ENCODE data around the gene MOB2. TPM values are rescaled to one million over a fixed set of nuclear protein-coding genes. Genes with fewer than 3 reads are reported as not detected.

Gene MOB2
- total and polyA plus RNA-seq, 7 experiments from 2014 or later: 37.6 to 59.8 (median 51.2) TPM

GRCh38 chr11:1468473-1469066 is 18.0 kb downstream of the MOB2 start:
- ChIA-PET CTCF (no interaction called here), POLR2A (no interaction called here)
- ATAC-seq (no peak), DNase-seq (no peak)
- H3K36me3 Mint-ChIP-seq: peaks cover 3 to 22% (median 16%) of the 10 kb centered on the region in 5 donors
- Histone ChIP-seq H3K36me3 (ENCODE audit: control insufficient read depth in 2 of 3, insufficient read depth in 3 of 3, low read length in 3 of 3) (peaks cover 0 to 51% (median 0%) of the 10 kb centered on the region in 3 experiments), H3K27ac (ENCODE audit: low read depth, low read length) (no peak overlapping the region), H3K27me3 (ENCODE audit: control insufficient read depth in 2 of 2, insufficient read depth in 2 of 2, low read length in 2 of 2) (no peaks in the 10 kb centered on the region), H3K9me3 (ENCODE audit: control insufficient read depth in 2 of 3, low read length in 3 of 3) (peaks cover 0 to 5% (median 0%) of the 10 kb centered on the region in 3 experiments), H3K4me3 (ENCODE audit: low read length) (no peak overlapping the region), H3K4me1 (ENCODE audit: control insufficient read depth in 2 of 2, insufficient read depth in 2 of 2, low read length in 2 of 2) (no peaks in the 10 kb centered on the region)
- H3K27ac Mint-ChIP-seq: no peak overlapping the region
- H3K9me3 Mint-ChIP-seq: peaks cover 0 to 3% (median 0%) of the 10 kb centered on the region in 11 donors
- no peak overlapping the region for H3K4me3 Mint-ChIP-seq
- H3K27me3 Mint-ChIP-seq: no peaks in the 10 kb centered on the region
- intact Hi-C loops (cut with micrococcal nuclease): no loop called here
- no peaks in the 10 kb centered on the region for H3K4me1 Mint-ChIP-seq

- CTCF ChIA-PET: no interaction called here
Measured at GRCh38 chr11:1468002-1468401, 18.6 kb downstream of the MOB2 start.

GRCh38 chr11:1467270-1467669 is 19.3 kb downstream of the MOB2 start:
- H3K9me3 ChIP-seq (ENCODE audit: control insufficient read depth in 2 of 3, low read length in 3 of 3): peaks cover 0 to 5% (median 0%) of the 10 kb centered on the region in 3 experiments
- DNase-seq: no peak
- no peak for ATAC-seq
- intact Hi-C loops (cut with micrococcal nuclease): no loop called here
- POLR2A ChIA-PET: no interaction called here
- H3K27ac ChIP-seq (ENCODE audit: low read depth, low read length): no peak overlapping the region
- peak overlapping the region in 1 of 9 donors; percentile 14 for H3K27ac Mint-ChIP-seq
- H3K36me3 Mint-ChIP-seq: peaks cover 3 to 22% (median 16%) of the 10 kb centered on the region in 5 donors
- peaks cover 0 to 38% (median 0%) of the 10 kb centered on the region in 3 experiments for H3K36me3 ChIP-seq (ENCODE audit: control insufficient read depth in 2 of 3, insufficient read depth in 3 of 3, low read length in 3 of 3)
- H3K9me3 Mint-ChIP-seq: peaks cover 0 to 3% (median 0%) of the 10 kb centered on the region in 11 donors
- no peaks in the 10 kb centered on the region for H3K27me3 ChIP-seq (ENCODE audit: control insufficient read depth in 2 of 2, insufficient read depth in 2 of 2, low read length in 2 of 2)
- no peak overlapping the region for H3K4me3 ChIP-seq (ENCODE audit: low read length)
- no peaks in the 10 kb centered on the region for H3K4me1 Mint-ChIP-seq
- CTCF ChIA-PET: no interaction called here
- H3K27me3 Mint-ChIP-seq: no peaks in the 10 kb centered on the region
- no peaks in the 10 kb centered on the region for H3K4me1 ChIP-seq (ENCODE audit: control insufficient read depth in 2 of 2, insufficient read depth in 2 of 2, low read length in 2 of 2)
- H3K4me3 Mint-ChIP-seq: no peak overlapping the region

More at GRCh38 chr11:1468002-1468401, 18.6 kb downstream of the MOB2 start:
- Mint-ChIP-seq H3K36me3 (peaks cover 3 to 22% (median 16%) of the 10 kb centered on the region in 5 donors), H3K4me1 (no peaks in the 10 kb centered on the region), H3K9me3 (peaks cover 0 to 3% (median 0%) of the 10 kb centered on the region in 11 donors), H3K27ac (no peak overlapping the region), H3K4me3 (no peak overlapping the region), H3K27me3 (no peaks in the 10 kb centered on the region)
- ATAC-seq: no peak
- no peak overlapping the region for H3K27ac ChIP-seq (ENCODE audit: low read depth, low read length)
- no peak for DNase-seq
- POLR2A ChIA-PET: no interaction called here
- intact Hi-C loops (cut with micrococcal nuclease): no loop called here
- no peaks in the 10 kb centered on the region for H3K27me3 ChIP-seq (ENCODE audit: control insufficient read depth in 2 of 2, insufficient read depth in 2 of 2, low read length in 2 of 2)
- peaks cover 0 to 5% (median 0%) of the 10 kb centered on the region in 3 experiments for H3K9me3 ChIP-seq (ENCODE audit: control insufficient read depth in 2 of 3, low read length in 3 of 3)
- H3K36me3 ChIP-seq (ENCODE audit: control insufficient read depth in 2 of 3, insufficient read depth in 3 of 3, low read length in 3 of 3): peaks cover 0 to 46% (median 0%) of the 10 kb centered on the region in 3 experiments
- H3K4me1 ChIP-seq (ENCODE audit: control insufficient read depth in 2 of 2, insufficient read depth in 2 of 2, low read length in 2 of 2): no peaks in the 10 kb centered on the region
- H3K4me3 ChIP-seq (ENCODE audit: low read length): no peak overlapping the region

GRCh38 chr11:1466784-1467183 is 19.8 kb downstream of the MOB2 start:
- no peak overlapping the region for H3K4me3 Mint-ChIP-seq
- H3K9me3 Mint-ChIP-seq: peaks cover 0 to 3% (median 0%) of the 10 kb centered on the region in 11 donors
- H3K4me1 ChIP-seq (ENCODE audit: control insufficient read depth in 2 of 2, insufficient read depth in 2 of 2, low read length in 2 of 2): no peaks in the 10 kb centered on the region
- H3K27ac ChIP-seq (ENCODE audit: low read depth, low read length): no peak overlapping the region
- ChIA-PET CTCF (no interaction called here), POLR2A (no interaction called here)
- H3K27me3 Mint-ChIP-seq: no peaks in the 10 kb centered on the region
- intact Hi-C loops (cut with micrococcal nuclease): no loop called here
- no peak overlapping the region for H3K4me3 ChIP-seq (ENCODE audit: low read length)
- no peaks in the 10 kb centered on the region for H3K4me1 Mint-ChIP-seq
- ATAC-seq (no peak), DNase-seq (no peak)
- no peaks in the 10 kb centered on the region for H3K27me3 ChIP-seq (ENCODE audit: control insufficient read depth in 2 of 2, insufficient read depth in 2 of 2, low read length in 2 of 2)
- H3K9me3 ChIP-seq (ENCODE audit: control insufficient read depth in 2 of 3, low read length in 3 of 3): peaks cover 0 to 5% (median 0%) of the 10 kb centered on the region in 3 experiments
- peaks cover 0 to 35% (median 0%) of the 10 kb centered on the region in 3 experiments for H3K36me3 ChIP-seq (ENCODE audit: control insufficient read depth in 2 of 3, insufficient read depth in 3 of 3, low read length in 3 of 3)
- peaks cover 3 to 22% (median 16%) of the 10 kb centered on the region in 5 donors for H3K36me3 Mint-ChIP-seq
- H3K27ac Mint-ChIP-seq: peak overlapping the region in 1 of 9 donors; percentile 14

- H3K36me3 ChIP-seq (ENCODE audit: control insufficient read depth in 2 of 3, insufficient read depth in 3 of 3, low read length in 3 of 3): peaks cover 0 to 5% (median 0%) of the 10 kb centered on the region in 3 experiments
- H3K4me3 ChIP-seq (ENCODE audit: low read length): no peak overlapping the region
- Mint-ChIP-seq H3K27ac (no peak overlapping the region), H3K4me1 (peaks cover 0 to 3% (median 0%) of the 10 kb centered on the region in 7 donors), H3K4me3 (no peak overlapping the region), H3K27me3 (no peaks in the 10 kb centered on the region), H3K9me3 (peaks cover 0 to 3% (median 0%) of the 10 kb centered on the region in 11 donors), H3K36me3 (peaks cover 3 to 21% (median 12%) of the 10 kb centered on the region in 5 donors)
- POLR2A ChIA-PET: interaction anchor here (1.3 kb wide), 1 partner anchor 13 kb away, joined by 4 read pairs; no protein-coding TSS in a partner anchor
- H3K27ac ChIP-seq (ENCODE audit: low read depth, low read length): no peak overlapping the region
- DNase-seq: no peak
- no peaks in the 10 kb centered on the region for H3K27me3 ChIP-seq (ENCODE audit: control insufficient read depth in 2 of 2, insufficient read depth in 2 of 2, low read length in 2 of 2)
- H3K4me1 ChIP-seq (ENCODE audit: control insufficient read depth in 2 of 2, insufficient read depth in 2 of 2, low read length in 2 of 2): no peaks in the 10 kb centered on the region
- ATAC-seq: no peak
- H3K9me3 ChIP-seq (ENCODE audit: control insufficient read depth in 2 of 3, low read length in 3 of 3): peaks cover 0 to 5% (median 0%) of the 10 kb centered on the region in 3 experiments
- intact Hi-C loops (cut with micrococcal nuclease): no loop called here
- CTCF ChIA-PET: interaction anchor here (0.8 kb wide), 1 partner anchor 112 kb away, joined by 3 read pairs; no protein-coding TSS in a partner anchor
Measured at GRCh38 chr11:1463056-1463455, 23.5 kb downstream of the MOB2 start.

GRCh38 chr11:1462698-1462975 is 23.9 kb downstream of the MOB2 start:
- H3K4me3 Mint-ChIP-seq: no peak overlapping the region
- no peak overlapping the region for H3K27ac Mint-ChIP-seq
- H3K4me3 ChIP-seq (ENCODE audit: low read length): no peak overlapping the region
- intact Hi-C loops (cut with micrococcal nuclease): no loop called here
- no peaks in the 10 kb centered on the region for H3K27me3 Mint-ChIP-seq
- no peak overlapping the region for H3K27ac ChIP-seq (ENCODE audit: low read depth, low read length)
- peaks cover 0 to 5% (median 0%) of the 10 kb centered on the region in 3 experiments for H3K9me3 ChIP-seq (ENCODE audit: control insufficient read depth in 2 of 3, low read length in 3 of 3)
- peaks cover 0 to 3% (median 0%) of the 10 kb centered on the region in 11 donors for H3K9me3 Mint-ChIP-seq
- ChIA-PET CTCF (interaction anchor here (0.8 kb wide), 1 partner anchor 112 kb away, joined by 3 read pairs; no protein-coding TSS in a partner anchor), POLR2A (no interaction called here)
- DNase-seq (no peak), ATAC-seq (no peak)
- no peaks in the 10 kb centered on the region for H3K4me1 ChIP-seq (ENCODE audit: control insufficient read depth in 2 of 2, insufficient read depth in 2 of 2, low read length in 2 of 2)
- peaks cover 3 to 21% (median 12%) of the 10 kb centered on the region in 5 donors for H3K36me3 Mint-ChIP-seq
- peaks cover 0 to 3% (median 0%) of the 10 kb centered on the region in 7 donors for H3K4me1 Mint-ChIP-seq
- H3K27me3 ChIP-seq (ENCODE audit: control insufficient read depth in 2 of 2, insufficient read depth in 2 of 2, low read length in 2 of 2): no peaks in the 10 kb centered on the region
- H3K36me3 ChIP-seq (ENCODE audit: control insufficient read depth in 2 of 3, insufficient read depth in 3 of 3, low read length in 3 of 3): peaks cover 0 to 5% (median 0%) of the 10 kb centered on the region in 3 experiments
